HFFc6 (cell line): ENCODE results near the gene ZNF784. TPM values are rescaled to one million over a fixed set of nuclear protein-coding genes. Genes with fewer than 3 reads are reported as not detected.
A peak's percentile ranks its signal among the peaks of the same experiment; 100 is the strongest.

Experiments used
- DNase-seq: peaks from one replicate; pipeline ENCODE4 v3.0.0-alpha.2; 2018
- H3K27ac Mint-ChIP-seq: 2 replicates; pipeline ENCODE4 v1.8.0; 2020; ENCODE audit warnings: mild to moderate bottlenecking, mixed read lengths
- H3K27me3 Mint-ChIP-seq: 2 replicates; pipeline ENCODE4 v1.8.0; 2021; ENCODE audit warnings: mild to moderate bottlenecking, moderate library complexity, mixed read lengths; ENCODE audit not compliant: insufficient read depth
- H3K36me3 Mint-ChIP-seq: 2 replicates; pipeline ENCODE4 v1.8.0; 2021; ENCODE audit warnings: low read depth, mixed read lengths
- H3K4me1 Mint-ChIP-seq: 2 replicates; pipeline ENCODE4 v1.8.0; 2020; ENCODE audit warnings: low read depth, mixed read lengths
- H3K4me3 Mint-ChIP-seq: 2 replicates; pipeline ENCODE4 v1.8.0; 2020; ENCODE audit warnings: mild to moderate bottlenecking, moderate library complexity, mixed read lengths
- H3K9me3 Mint-ChIP-seq: 2 replicates; pipeline ENCODE4 v1.8.0; 2020; ENCODE audit warnings: mild to moderate bottlenecking, mixed read lengths
- CTCF ChIP-seq: fragments of 200-600 bp; sonication (generic); IDR thresholded peaks from 2 replicates; pipeline ENCODE4 v1.5.0; 2021; ENCODE audit warnings: antibody characterized with exemption, mild to moderate bottlenecking
- total RNA-seq, 6 experiments: library from RNA; stranded (reverse); fragmentation: NEBNext Ultra II Directional; extraction: Animal tissue kit (Norgen Biotek cat#: 25700); gene quantifications; 2 replicates in 1 of 6; 3 replicates in 5 of 6; pipeline ENCODE4 v1.2.3, GENCODE V29; 2021

The ZNF784 gene
- total RNA-seq, 6 experiments from 2014 or later: 4.6 to 5.3 (median 4.8) TPM

GRCh38 chr19:55640577-55641425, 16.4 kb upstream of the ZNF784 start, which contains the start of gene ZNF580:
ZNF580 (plus strand) TSS chr19:55641002; CDS start chr19:55642509, 1,507 bp downstream.
- Mint-ChIP-seq H3K9me3 (no peaks in the 10 kb centered on the region), H3K4me1 (peaks cover 62% of the 10 kb centered on the region), H3K27me3 (peaks cover 9% of the 10 kb centered on the region), H3K4me3 (peak within 1 kb of the TSS; percentile 94), H3K36me3 (peaks cover 44% of the 10 kb centered on the region), H3K27ac (peak within 1 kb of the TSS; percentile 94)
- peak; percentile 80 for DNase-seq
- TF ChIP-seq CTCF: no peak

- Mint-ChIP-seq H3K4me3 (peak overlapping the region; percentile 87), H3K4me1 (peaks cover 64% of the 10 kb centered on the region), H3K27me3 (peaks cover 9% of the 10 kb centered on the region), H3K9me3 (no peaks in the 10 kb centered on the region), H3K36me3 (peaks cover 44% of the 10 kb centered on the region), H3K27ac (peak overlapping the region; percentile 94)
- TF ChIP-seq CTCF: peak; percentile 67
- DNase-seq: peak; percentile 19
These were observed 15.7 kb upstream of the ZNF784 start for GRCh38 chr19:55640043-55640576.

- peak; percentile 73 for TF ChIP-seq CTCF
- H3K27ac Mint-ChIP-seq: peak overlapping the region; percentile 56
- H3K9me3 Mint-ChIP-seq: no peaks in the 10 kb centered on the region
- peak overlapping the region; percentile 32; the same call in 1 of the 2 replicates for H3K4me3 Mint-ChIP-seq
- peak; percentile 24 for DNase-seq
- peaks cover 49% of the 10 kb centered on the region for H3K36me3 Mint-ChIP-seq
- H3K4me1 Mint-ChIP-seq: peaks cover 71% of the 10 kb centered on the region
- peaks cover 14% of the 10 kb centered on the region for H3K27me3 Mint-ChIP-seq
These were observed 14.5 kb upstream of the ZNF784 start for GRCh38 chr19:55638864-55639359.

- no peak for DNase-seq
- H3K9me3 Mint-ChIP-seq: no peaks in the 10 kb centered on the region
- TF ChIP-seq CTCF: no peak
- peak overlapping the region; percentile 75; the same call in 1 of the 2 replicates for H3K27ac Mint-ChIP-seq
- peaks cover 68% of the 10 kb centered on the region for H3K4me1 Mint-ChIP-seq
- H3K27me3 Mint-ChIP-seq: peaks cover 9% of the 10 kb centered on the region
- peaks cover 42% of the 10 kb centered on the region for H3K36me3 Mint-ChIP-seq
- no peak overlapping the region; the same call in 1 of the 2 replicates for H3K4me3 Mint-ChIP-seq
These were observed 13.2 kb upstream of the ZNF784 start for GRCh38 chr19:55637534-55637933.

- Mint-ChIP-seq H3K27me3 (peaks cover 9% of the 10 kb centered on the region), H3K36me3 (peaks cover 42% of the 10 kb centered on the region), H3K9me3 (no peaks in the 10 kb centered on the region), H3K4me3 (peak overlapping the region; percentile 100), H3K4me1 (peaks cover 67% of the 10 kb centered on the region), H3K27ac (peak overlapping the region; percentile 100)
- no peak for TF ChIP-seq CTCF
- DNase-seq: no peak
These were observed 12.4 kb upstream of the ZNF784 start for GRCh38 chr19:55636723-55637122.
